OCI-LY3 (cell line): ENCODE measurements around the gene CA12.

Source experiments
- EZH2phosphoT487 ChIP-seq: fragments of 200-600 bp; shearing (Covaris generic); IDR thresholded peaks from 2 replicates; pipeline ENCODE4 v1.6.1; 2018; ENCODE audit warnings: antibody characterized with exemption, mixed run types, low read depth
- TF ChIP-seq, protein P1 (sequence below): fragments of 200-600, 300-600 bp; sonication (generic); IDR thresholded peaks from 2 replicates; pipeline ENCODE4 v1.5.1; 2014; ENCODE audit warnings: antibody characterized with exemption, low read length, low read depth

DNA sequence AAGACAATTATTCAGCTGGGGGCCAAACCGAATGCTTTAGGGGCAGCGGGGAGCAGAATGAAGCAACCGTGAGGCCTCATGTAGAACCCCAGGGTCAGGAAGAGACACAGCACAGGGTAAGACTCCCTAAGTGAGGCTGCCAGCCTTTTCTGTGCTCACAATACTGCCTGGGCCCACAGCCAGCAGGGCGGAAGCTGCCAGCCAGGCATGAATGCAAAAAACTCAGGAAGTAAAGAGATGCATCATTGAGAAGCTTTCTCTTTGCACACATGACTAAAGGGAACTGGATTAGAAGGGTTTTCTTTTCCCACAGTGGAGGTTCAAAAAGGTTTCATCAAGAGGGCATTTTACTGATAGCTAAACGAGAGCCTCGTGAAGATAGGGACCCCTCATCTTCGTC is 33.3 kb downstream of the CA12 start:
- TF ChIP-seq, protein P1, sequence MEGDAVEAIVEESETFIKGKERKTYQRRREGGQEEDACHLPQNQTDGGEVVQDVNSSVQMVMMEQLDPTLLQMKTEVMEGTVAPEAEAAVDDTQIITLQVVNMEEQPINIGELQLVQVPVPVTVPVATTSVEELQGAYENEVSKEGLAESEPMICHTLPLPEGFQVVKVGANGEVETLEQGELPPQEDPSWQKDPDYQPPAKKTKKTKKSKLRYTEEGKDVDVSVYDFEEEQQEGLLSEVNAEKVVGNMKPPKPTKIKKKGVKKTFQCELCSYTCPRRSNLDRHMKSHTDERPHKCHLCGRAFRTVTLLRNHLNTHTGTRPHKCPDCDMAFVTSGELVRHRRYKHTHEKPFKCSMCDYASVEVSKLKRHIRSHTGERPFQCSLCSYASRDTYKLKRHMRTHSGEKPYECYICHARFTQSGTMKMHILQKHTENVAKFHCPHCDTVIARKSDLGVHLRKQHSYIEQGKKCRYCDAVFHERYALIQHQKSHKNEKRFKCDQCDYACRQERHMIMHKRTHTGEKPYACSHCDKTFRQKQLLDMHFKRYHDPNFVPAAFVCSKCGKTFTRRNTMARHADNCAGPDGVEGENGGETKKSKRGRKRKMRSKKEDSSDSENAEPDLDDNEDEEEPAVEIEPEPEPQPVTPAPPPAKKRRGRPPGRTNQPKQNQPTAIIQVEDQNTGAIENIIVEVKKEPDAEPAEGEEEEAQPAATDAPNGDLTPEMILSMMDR, result no peak
- no peak for TF ChIP-seq EZH2phosphoT487
